ENCODE data around the gene MYCL. TPM values are rescaled to one million over a fixed set of nuclear protein-coding genes. Genes with fewer than 3 reads are reported as not detected.
A peak's percentile ranks its signal among the peaks of the same experiment; 100 is the strongest.

Gene MYCL
- total RNA-seq, 1 experiment from 2014 or later, result 18.4 TPM

- H2BK5ac ChIP-seq (ENCODE audit: insufficient read length, low read length), result no peak overlapping the region
- H4K8ac ChIP-seq (replicated peaks; ENCODE audit: insufficient read length, low read depth, low read length), result no peak overlapping the region
- no peak overlapping the region for H3T11ph ChIP-seq (ENCODE audit: low read length)
- H3K27me3 ChIP-seq (ENCODE audit: insufficient read depth, low read length), result peaks cover 1% of the 10 kb centered on the region; the same call in 1 of the 2 replicates
- Mint-ChIP-seq H3K4me1 (peaks cover 68 to 77% of the 10 kb centered on the region in 2 experiments), H3K27me3 (ENCODE audit: low read depth) (peaks cover 16% of the 10 kb centered on the region), H3K4me3 (peak overlapping the region; percentile 52 to 93), H3K36me3 (ENCODE audit: insufficient read depth in 1 of 3, low read depth in 3 of 3) (peaks cover 2 to 26% (median 7%) of the 10 kb centered on the region in 3 experiments; a peak in 6 of 7 replicates), H3K9me3 (peaks cover 0 to 2% of the 10 kb centered on the region in 2 experiments; a peak in 1 of 5 replicates), H3K27ac (peak overlapping the region; percentile 63 to 99 (median 94))
- H2AFZ ChIP-seq (ENCODE audit: low read length), result no peak overlapping the region
- H3K4ac ChIP-seq (ENCODE audit: low read depth, low read length), result no peak overlapping the region
- peak overlapping the region; percentile 46 for H3K4me2 ChIP-seq (ENCODE audit: insufficient read depth, insufficient read length, low read length)
- H2BK12ac ChIP-seq (ENCODE audit: insufficient read length, low read depth, low read length), result no peak overlapping the region
- H3K27ac ChIP-seq (ENCODE audit: insufficient read length, low read depth, low read length), result peak overlapping the region; percentile 38
- no CpG with 5 or more reads among the region's 3 CpGs for WGBS (ENCODE audit: extremely low coverage, insufficient read length, low lambda C conversion rate)
- H3K14ac ChIP-seq (ENCODE audit: insufficient read depth, low read length), result no peak overlapping the region
- no peak overlapping the region for H4K91ac ChIP-seq (ENCODE audit: insufficient read length, low read depth, low read length)
- H4K5ac ChIP-seq (ENCODE audit: insufficient read length, low read depth, low read length), result no peak overlapping the region
- no peak overlapping the region for H3K56ac ChIP-seq (ENCODE audit: insufficient read length, low read depth, low read length)
- no peak for TF ChIP-seq CTCF (conservative IDR thresholded peaks at IDR 0.05)
- H2BK20ac ChIP-seq (ENCODE audit: low read depth, low read length, poor library complexity, severe bottlenecking), result no peak overlapping the region
- peak overlapping the region; percentile 17 for H3K9ac ChIP-seq (ENCODE audit: extremely low read depth, insufficient read length, low read length)
- H2BK120ac ChIP-seq (ENCODE audit: low read depth, low read length, poor library complexity, severe bottlenecking), result no peak overlapping the region
- no peaks in the 10 kb centered on the region for H3K79me1 ChIP-seq (ENCODE audit: insufficient read depth, low read depth, low read length, poor library complexity, severe bottlenecking)
- H3K23ac ChIP-seq (ENCODE audit: insufficient read length, low read depth, low read length), result no peak overlapping the region
- DNase-seq, result peak; percentile 61
- H3K79me2 ChIP-seq (ENCODE audit: insufficient read depth, low read length), result no peaks in the 10 kb centered on the region
- H3K4me1 ChIP-seq (ENCODE audit: insufficient read depth, low read length), result peaks cover 20% of the 10 kb centered on the region
- H4K20me1 ChIP-seq (ENCODE audit: control insufficient read depth, insufficient read depth, insufficient read length), result no peaks in the 10 kb centered on the region
- H3K9me3 ChIP-seq (ENCODE audit: control insufficient read depth, low read depth, low read length), result no peaks in the 10 kb centered on the region
- peaks cover 19% of the 10 kb centered on the region for H3K23me2 ChIP-seq (ENCODE audit: insufficient read length, low read depth, low read length, poor library complexity, severe bottlenecking)
- no peak overlapping the region for H2BK15ac ChIP-seq (ENCODE audit: low read depth, low read length)
- H3K18ac ChIP-seq (ENCODE audit: insufficient read length, low read depth, low read length), result peak overlapping the region; percentile 44
- H2AK5ac ChIP-seq (ENCODE audit: insufficient read length, low read length), result no peak overlapping the region
These were observed 3.5 kb downstream of the MYCL start for GRCh38 chr1:39898191-39898590.
